ENCODE results near the gene ICAM1.

DNA sequence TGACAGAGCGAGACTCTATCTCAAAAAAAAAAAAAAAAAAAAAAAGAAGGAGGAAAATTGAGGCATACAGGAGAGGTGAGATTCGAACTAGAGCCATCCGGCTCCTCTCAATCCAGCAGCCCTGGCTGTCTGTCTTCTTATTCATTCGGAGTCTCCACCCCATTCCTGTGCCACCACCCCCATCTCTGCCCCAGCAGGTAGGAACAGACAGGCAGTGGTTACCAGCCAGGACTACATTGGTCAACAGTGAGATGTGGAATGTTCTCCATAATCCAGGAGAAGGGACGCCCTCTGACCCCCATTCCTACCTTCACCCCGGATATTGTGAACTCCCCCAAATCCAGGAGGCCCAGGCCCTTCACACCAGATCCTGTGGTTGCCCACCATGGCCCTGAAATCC, 33.2 kb upstream of the ICAM1 start:
- TF ChIP-seq, protein P1, sequence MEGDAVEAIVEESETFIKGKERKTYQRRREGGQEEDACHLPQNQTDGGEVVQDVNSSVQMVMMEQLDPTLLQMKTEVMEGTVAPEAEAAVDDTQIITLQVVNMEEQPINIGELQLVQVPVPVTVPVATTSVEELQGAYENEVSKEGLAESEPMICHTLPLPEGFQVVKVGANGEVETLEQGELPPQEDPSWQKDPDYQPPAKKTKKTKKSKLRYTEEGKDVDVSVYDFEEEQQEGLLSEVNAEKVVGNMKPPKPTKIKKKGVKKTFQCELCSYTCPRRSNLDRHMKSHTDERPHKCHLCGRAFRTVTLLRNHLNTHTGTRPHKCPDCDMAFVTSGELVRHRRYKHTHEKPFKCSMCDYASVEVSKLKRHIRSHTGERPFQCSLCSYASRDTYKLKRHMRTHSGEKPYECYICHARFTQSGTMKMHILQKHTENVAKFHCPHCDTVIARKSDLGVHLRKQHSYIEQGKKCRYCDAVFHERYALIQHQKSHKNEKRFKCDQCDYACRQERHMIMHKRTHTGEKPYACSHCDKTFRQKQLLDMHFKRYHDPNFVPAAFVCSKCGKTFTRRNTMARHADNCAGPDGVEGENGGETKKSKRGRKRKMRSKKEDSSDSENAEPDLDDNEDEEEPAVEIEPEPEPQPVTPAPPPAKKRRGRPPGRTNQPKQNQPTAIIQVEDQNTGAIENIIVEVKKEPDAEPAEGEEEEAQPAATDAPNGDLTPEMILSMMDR (IDR thresholded peaks at IDR 0.05; ENCODE audit: poor library complexity, severe bottlenecking), result no peak
- TF ChIP-seq POLR2AphosphoS5 (IDR thresholded peaks at IDR 0.05) (no peak), EZH2 (IDR thresholded peaks at IDR 0.05; ENCODE audit: borderline replicate concordance, insufficient read depth, low read length, poor library complexity, severe bottlenecking) (no peak), RAD21 (conservative IDR thresholded peaks at IDR 0.05) (no peak), MXI1 (conservative IDR thresholded peaks at IDR 0.05; ENCODE audit: poor library complexity, severe bottlenecking) (no peak), EP300 (conservative IDR thresholded peaks at IDR 0.05; ENCODE audit: poor library complexity, severe bottlenecking) (no peak), TAF1 (IDR thresholded peaks at IDR 0.05; ENCODE audit: low read depth) (no peak), SMC3 (conservative IDR thresholded peaks at IDR 0.05; ENCODE audit: poor library complexity) (no peak)
- TF ChIP-seq, protein P2, sequence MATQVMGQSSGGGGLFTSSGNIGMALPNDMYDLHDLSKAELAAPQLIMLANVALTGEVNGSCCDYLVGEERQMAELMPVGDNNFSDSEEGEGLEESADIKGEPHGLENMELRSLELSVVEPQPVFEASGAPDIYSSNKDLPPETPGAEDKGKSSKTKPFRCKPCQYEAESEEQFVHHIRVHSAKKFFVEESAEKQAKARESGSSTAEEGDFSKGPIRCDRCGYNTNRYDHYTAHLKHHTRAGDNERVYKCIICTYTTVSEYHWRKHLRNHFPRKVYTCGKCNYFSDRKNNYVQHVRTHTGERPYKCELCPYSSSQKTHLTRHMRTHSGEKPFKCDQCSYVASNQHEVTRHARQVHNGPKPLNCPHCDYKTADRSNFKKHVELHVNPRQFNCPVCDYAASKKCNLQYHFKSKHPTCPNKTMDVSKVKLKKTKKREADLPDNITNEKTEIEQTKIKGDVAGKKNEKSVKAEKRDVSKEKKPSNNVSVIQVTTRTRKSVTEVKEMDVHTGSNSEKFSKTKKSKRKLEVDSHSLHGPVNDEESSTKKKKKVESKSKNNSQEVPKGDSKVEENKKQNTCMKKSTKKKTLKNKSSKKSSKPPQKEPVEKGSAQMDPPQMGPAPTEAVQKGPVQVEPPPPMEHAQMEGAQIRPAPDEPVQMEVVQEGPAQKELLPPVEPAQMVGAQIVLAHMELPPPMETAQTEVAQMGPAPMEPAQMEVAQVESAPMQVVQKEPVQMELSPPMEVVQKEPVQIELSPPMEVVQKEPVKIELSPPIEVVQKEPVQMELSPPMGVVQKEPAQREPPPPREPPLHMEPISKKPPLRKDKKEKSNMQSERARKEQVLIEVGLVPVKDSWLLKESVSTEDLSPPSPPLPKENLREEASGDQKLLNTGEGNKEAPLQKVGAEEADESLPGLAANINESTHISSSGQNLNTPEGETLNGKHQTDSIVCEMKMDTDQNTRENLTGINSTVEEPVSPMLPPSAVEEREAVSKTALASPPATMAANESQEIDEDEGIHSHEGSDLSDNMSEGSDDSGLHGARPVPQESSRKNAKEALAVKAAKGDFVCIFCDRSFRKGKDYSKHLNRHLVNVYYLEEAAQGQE (IDR thresholded peaks at IDR 0.05; ENCODE audit: borderline replicate concordance), result no peak
